ENCODE results near the gene ERCC6L.
A peak's percentile ranks its signal among the peaks of the same experiment; 100 is the strongest.
"Not testable (repeated sequence)": the region's sequence is repeated elsewhere in the genome, so short reads cannot be mapped to it uniquely, and the experiment has no call there.

ERCC6L gene

DNA sequence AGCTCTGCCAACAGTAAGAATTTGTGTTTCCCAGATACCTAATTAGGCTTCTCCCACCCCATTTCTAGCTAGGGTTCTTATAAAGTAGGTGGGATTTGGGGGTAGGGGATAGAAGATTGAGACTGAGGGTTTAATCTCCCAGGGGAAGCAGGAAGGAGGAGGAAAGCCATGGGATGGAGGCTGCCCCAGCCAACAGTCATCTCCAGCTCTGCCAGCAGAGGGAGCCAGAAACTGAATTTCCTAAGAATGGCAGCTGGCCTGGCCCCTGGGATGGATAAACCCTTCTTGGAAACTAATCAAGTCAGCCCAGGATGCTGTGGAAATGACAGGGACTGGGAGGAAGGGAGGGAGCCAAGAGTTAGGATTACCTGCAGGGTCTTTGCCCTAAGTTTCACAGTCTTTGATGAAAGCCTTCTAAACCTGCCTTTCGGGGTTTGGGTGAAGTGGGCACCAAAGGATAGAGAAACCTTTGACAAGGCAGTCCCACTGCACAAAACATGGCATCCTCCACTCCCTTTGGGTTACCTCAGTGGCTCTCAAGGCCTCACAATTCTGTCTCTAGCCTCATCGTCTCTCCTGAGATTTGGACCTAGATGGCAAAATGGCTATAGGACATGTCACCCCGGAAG, 6.7 kb upstream of the ERCC6L start:
- DNase-seq = peak; percentile 19

DNA sequence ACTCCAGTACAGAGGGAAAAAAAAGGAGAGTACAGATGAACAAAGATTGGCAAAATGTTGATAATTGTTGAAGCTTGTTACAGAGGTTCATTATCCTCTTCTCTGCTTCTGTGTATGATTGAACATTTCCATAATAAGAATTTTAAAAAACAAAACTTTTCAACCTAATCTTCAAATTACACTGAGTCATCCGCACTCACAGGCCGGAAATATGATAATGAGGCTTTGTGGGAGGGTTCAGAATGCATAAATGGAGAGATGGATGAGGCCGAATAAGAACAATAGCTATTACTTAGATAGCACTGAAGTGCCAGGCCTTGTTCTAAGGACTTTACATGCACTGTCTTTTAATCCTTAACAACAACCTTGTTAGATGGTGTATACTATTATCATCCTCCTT, 4.6 kb upstream of the ERCC6L start:
- no peak for DNase-seq

DNA sequence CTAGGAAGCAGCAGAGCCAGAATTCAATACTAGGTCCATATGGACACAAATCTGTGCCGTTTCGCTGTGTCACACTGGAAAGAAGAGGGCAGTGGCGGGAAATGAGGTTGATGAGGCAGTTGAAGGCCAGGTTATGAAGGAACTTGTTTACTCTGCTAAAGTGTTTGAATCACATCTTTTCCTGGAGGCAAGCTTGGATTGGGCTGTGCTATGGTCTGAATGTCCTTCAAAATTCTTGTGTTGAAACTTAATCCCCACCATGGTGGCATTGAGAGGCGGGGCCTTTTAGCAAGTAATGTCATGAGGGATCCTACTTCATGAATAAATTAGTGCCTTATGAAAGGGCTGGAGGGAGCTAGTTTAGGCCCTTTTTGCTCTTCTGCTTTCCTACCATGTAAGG, 2.1 kb upstream of the ERCC6L start:
- DNase-seq = no peak

DNA sequence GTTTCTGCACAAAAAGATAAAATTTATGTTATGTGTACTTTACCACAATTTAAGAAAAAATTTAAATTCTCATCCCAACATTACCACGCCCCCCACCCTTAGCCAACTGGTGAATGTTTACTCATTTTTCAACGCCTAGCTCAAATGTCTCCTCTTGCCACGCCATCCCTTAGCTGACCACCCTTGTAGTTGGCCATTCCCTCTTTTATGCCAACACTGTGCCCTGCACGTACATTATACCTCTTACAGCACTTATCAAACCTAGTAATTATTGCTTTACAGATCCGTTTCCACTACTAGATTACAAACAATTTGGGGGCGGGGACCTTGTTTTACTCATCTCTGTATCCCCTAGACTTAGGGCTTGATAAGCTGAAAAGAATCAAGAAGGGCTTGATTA, 644 bp downstream of the ERCC6L start:
- DNase-seq = no peak

DNA sequence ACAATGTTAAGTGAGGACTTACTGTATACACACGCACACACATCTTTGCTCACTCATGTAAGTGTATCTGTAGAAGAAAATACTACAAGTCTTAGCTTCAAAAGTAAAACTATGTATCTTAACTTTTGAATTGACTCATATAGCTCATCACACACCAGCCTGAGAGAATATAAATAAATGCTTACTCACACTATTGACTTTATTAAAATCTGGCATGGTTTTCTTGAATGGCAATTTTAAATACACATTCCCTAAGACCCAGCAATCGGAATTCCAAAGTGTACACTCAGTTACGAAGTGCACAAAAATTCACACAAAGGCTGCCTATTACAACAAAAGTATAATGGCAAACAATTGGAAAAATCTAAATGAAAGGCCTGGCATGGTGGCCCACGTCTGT, 2.0 kb downstream of the ERCC6L start:
- no peak for DNase-seq

DNA sequence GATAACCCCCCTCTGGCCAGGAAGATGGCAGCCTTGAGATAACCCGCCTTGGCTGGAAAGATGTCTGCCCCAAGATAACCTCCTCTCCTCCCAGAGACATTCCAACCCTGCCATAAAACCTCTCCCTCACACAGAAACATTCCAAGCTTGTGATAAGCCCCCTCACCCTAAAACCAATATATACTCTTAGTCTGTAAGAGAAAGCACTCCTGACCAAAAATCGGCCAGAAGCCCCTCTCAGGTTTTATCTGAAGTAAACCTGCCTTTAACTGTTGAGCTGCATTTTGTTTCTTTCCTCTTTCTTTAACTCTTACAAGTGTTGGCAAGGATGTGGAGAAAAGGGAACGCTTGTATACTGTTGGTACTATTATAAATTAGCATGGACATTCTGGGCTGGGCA, 8.5 kb downstream of the ERCC6L start:
- no peak for DNase-seq

DNA sequence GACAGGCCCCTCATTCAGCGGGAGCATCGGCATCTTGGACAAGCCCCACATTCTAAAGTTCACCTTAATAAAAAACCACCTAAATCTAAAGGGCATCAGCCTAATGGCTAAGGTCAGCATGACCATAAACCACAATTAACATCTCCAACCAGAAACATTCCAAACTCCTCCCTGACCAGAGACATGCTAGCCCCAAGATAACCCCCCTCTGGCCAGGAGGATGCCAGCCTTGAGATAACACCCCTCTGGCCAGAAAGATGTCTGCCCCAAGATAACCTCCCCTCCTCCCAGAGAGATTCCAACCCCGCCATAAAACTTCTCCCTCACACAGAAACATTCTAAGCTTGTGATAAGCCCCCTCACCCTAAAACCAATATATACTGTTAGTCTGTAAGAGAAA, 18.5 kb downstream of the ERCC6L start:
- not testable (repeated sequence) for DNase-seq

DNA sequence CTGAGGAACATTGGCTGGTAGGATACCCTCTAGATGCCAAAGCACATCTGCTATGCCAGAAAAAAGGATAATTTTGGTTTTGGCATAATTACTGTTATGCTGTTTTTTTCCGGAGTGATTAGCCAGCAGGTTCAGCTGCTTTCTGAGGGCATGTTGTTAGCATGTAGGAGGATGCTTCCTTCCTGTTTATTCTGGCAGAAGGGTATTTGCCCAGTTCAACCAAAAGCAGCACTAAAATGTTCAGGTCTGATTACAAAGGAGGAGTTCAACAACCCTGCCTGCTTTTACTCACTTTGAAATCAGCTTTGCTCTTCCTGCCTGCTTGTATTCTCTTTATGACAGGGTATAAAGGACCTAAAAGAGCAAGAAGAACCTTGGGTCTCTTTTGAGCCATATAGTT, 21.9 kb downstream of the ERCC6L start:
- no peak for DNase-seq

DNA sequence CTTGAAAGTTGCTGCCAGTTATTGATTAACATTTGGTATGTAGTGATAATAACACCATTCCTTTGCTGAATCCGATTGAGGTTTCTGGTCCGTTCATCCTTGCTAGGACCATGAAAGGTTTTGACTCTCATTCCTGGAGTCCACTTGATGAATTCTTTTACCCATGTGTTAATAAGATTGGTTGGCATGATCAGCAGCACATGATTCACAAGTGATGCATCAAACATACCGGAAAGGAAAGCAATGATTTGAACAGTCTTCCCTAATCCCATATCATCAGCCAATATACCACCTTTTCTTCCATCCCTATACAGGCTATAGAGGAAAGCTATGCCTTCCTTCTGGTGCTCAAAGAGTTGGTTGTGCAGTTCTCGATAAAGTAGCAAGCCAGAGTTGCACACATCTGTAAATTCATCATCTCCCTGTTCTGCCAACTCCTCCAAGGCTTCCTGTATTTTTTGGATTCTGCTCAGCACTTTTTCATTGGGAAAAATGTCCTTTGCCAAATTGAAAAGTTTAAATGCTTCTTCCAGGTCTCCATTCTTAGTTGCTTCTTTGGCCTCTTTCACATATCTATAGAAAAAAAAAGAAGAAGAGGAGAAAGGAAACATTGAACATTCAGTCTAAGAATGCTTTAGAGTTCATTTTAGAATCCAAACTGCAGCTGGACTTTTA, 30.6 kb downstream of the ERCC6L start:
- no peak for DNase-seq

DNA sequence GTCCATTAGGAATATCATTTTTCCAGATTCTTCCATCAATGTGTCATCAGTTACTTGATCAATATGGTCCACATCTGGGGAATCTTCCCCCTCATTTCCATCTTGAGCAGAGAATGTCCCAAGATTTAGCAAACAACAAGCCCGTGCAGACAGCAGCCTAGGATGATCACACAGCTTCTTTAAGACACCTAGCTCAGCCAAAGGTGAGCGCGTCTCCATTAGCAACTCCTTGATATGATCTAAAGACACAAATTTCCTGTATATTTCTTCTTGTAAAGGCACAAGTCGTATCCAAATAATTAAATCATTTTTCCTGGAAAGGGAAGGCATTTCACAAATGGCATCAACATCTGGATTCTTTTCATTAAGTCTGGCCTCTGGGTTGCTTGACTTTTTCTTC, 31.5 kb downstream of the ERCC6L start:
- no peak for DNase-seq

DNA sequence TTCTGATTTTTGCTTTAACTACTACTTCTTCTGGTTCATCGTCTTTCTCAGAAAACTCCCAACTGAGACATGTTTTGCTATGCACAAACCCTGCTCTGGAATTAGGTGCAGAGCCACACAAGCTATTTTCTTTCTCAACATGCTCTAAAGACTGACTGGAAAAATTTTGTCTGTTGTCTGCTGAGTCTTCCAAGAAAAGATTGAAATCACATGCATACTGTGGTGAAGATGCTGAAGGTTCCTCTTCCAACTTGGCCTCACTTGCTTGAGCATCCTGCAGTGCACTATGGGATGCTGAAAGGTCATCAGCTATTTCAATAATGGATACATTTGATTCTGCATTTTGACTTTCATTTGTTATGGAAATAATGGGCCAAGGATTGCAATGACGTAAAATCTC, 33.1 kb downstream of the ERCC6L start:
- DNase-seq = no peak

DNA sequence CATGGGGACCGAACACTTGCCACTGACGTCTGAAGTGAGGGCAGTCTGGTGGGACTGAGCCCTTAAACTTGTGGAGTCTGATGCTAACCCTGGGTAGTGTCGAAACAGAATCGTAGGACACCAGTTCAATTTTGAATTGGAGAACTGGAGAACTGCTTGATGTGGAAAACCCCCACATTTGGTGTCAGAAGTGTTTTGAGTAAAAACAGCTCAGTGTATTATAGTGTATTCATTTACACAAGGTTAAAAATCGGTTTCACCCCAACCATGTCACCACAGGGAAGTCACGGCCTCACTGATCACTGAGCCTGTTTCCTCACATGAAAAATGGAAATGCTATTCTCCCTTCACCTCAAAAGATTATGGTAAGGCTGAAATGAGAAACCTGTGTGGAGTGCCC, 35.4 kb downstream of the ERCC6L start:
- no peak for DNase-seq

DNA sequence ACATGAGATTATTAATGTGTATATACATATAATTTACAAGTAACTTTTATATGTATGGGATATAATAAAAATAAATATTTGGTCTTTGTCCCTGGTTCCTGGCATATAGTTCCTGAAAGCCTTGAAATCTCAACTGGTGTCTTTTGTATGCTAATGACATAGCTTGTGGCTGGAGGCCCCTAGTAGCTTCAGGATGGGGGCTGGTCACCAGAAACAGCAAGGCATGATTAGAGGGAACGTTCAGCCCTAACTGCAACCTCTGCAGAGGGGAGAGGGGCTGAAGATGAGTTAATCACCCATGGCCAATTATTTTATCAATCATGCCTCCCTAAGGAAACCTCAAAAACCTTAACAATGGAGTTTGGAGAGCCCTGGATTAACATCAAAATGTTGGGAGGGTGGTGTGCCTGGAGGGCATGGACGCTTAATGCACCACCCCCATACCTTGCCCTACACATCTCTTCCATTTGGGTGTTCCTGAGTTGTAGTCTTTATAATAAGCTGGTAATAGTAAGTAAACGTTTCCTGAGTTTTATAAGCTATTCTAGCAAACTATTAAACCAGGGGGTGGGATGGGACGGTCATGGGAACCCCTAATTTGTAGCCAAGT, 35.9 kb downstream of the ERCC6L start:
- no peak for DNase-seq

DNA sequence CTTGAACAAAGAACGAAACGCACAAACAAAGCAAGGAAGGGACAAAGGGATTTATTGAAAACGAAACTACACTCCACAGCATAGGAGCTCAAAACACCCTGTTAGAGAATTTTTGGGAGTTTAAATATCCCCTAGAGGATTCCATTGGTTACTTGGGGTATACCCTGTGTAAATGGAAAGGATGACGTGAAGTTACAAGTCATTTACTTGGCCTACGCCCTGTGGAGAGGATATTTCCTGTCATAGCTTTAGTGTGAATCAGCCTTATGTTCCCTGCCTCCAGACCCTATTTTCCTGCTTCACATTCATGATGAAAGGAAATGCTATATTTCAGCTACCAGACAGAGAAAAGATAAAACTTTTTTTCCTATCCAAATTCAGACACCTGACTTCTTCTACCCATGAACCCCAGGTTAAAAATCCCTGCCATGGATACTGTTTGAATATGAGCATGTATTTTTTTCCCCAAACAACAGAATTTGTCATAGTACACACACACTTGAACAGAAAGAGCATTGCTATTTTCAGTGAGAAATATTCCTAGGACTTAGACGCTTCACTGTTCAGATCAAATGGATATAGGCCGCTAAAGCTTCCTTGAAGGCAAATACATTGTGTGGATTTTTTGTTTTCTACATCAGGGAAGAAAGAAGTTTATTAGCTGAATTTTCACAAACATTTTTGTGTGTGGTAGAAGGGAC, 36.8 kb downstream of the ERCC6L start:
- DNase-seq = no peak

DNA sequence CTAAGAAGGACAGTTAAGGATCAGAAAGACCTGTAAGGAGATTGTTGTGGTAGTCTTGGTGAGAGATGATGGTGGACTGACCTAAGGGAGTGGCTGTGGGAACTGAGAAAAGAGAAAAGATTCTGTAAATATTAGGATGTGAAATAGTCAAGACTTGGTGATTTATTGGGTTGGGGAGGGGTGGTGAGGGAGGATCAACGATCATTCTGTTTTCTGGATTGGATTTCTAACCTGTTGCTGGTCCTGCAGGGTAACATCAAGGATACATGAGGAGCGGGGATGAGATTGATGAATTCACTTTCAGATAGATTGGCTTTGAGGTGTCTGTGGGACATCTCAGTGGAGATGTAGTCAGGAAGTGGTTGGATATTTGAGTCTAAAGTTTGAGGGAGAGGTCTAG, 55.9 kb downstream of the ERCC6L start:
- DNase-seq = no peak

DNA sequence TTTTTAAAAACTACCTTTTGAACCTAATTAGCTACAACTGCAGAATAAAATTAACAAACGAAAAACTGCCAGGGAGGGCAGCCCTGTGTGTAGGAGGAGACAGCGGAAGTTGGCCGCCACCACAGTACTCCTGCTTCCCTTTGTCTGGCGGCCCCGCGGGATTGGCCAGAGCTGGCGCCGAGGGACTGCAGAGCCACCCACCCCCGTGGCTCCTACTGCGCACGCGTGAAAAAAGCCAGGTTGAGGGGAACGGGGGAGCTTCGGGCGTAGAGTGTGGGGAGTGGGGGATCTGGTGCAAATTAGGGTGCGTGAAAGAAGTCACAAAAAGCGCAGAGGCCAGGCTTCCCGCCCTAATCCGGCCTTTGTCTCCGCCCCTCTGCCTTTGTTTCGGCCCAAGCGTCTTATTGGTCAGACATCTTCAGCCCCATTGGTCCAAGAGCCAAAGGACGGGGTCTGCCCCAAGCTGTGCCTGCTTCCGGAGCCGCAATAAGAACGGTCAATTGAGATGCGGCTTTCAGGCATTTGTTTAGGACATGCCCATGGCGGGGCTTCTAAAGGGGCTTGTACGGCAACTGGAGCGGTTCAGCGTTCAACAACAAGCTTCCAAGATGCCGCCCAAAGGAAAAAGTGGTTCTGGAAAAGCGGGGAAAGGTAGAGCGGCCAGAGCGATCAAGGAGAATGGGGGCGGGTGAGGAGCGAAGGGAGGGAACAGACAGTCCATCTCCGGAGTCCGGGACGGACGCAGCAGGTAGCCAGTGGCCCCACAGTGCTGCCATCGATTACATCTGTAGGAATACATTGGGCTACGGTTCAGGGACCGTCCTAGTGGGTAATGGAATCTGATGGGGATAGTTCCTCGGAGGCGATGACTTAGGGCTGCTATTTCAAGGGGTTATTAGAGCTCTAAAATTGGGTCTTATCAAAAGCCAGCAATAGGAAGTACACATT, 57.4 kb downstream of the ERCC6L start, which contains the start of gene PIN4:
TSS of gene PIN4 (plus strand) at position 580 of the 948 bp plus-strand sequence. CDS start at position 609, 29 bp downstream.
- DNase-seq = peak; percentile 85

DNA sequence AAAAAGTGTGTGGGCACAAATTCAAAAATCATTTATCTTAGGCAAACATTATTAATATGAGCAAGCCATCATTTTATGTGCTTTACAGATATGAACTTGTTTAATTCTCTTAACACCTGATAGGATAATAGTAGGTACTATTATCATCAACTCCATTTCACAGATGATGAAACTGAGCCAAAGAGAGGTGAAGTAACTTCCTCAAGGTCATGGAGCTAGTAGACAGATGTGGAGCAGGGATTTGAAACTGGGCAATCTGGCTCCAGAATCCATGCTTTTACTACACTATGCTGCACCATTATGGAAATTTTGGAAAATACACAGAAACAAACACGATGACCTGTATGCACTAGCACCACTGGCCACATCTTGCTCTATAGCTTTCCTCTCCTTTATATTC, 58.3 kb downstream of the ERCC6L start:
- DNase-seq = no peak

DNA sequence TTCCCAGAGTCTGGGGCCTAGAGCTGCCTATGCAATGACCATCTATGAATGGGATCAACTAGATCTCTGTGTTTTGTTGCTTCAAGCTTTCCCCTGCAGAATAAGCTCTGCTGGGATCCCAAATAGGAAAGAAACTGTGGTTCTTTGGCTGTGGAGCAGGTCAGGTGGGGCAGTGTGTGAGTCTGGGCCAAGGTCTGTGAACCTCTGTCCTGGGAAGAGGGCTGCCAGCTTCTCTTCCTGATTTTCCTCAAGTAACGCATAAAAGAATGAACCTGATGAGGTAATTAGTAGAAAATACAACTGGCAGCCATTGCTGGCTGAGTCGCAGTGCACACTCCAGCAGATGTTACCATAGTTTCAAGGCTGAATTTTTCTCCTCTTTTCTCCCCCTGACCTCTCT, 61.8 kb downstream of the ERCC6L start:
- no peak for DNase-seq

DNA sequence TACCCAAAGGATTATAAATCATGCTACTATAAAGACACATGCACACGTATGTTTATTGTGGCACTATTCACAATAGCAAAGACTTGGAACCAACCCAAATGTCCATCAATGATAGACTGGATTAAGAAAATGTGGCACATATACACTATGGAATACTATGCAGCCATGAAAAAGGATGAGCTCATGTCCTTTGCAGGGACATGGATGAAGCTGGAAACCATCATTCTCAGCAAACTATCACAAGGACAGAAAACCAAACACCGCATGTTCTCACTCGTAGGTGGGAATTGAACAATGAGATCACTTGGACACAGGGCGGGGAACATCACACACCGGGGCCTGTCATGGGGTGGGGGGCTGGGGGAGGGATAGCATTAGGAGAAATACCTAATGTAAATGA, 62.5 kb downstream of the ERCC6L start:
- DNase-seq = not testable (repeated sequence)

DNA sequence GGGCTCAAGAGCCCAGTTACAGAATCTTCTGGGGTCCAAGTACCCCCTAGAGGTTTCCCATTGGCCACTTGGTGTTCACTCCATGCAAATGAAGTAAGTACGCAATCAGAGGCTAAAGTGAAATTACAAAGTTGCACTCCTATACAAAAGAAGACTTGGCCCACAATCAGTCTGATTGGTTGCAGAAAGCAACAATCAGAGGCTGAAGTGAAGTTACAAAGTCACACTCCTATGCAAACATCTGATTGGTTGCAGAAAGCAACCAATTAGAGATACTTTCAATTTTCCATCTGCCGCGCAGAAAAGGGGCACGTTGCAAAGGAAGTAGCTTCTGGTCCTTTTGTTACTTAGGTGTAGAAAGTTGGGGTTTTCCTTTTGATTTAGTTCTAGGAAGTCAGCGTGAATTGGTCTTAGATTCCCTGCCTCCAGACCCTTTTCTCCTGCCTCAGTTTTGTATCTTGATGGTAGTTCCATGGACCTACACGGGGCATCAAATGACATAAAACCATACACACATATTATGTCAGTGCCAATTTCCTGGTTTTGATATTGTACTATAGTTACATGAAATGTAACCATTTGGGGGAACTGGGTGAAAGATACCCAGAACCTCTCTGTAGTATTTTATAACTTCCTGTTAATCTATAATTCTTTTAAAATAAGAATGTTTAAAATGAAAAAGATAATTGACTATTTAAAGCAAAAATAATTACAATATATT, 69.7 kb downstream of the ERCC6L start:
- DNase-seq = peak; percentile 6

DNA sequence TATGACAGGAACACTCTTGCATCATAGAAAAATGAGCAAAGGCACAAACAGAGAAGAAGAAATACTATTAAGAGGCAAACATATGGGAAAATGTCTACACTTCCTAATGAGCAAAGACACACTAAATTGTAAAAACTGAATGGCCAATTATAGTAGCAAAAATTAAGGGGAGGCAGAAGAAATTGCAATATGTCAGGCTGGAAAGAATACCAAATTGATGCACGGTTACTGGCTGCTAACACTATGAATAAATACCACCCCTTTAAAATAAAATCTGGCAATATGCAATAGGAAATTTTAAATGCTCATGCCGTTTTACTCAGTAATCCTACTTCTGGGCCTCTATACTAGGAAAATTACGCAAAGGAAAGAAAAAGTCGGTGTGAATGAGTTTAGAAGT, 73.3 kb downstream of the ERCC6L start:
- no peak for DNase-seq

DNA sequence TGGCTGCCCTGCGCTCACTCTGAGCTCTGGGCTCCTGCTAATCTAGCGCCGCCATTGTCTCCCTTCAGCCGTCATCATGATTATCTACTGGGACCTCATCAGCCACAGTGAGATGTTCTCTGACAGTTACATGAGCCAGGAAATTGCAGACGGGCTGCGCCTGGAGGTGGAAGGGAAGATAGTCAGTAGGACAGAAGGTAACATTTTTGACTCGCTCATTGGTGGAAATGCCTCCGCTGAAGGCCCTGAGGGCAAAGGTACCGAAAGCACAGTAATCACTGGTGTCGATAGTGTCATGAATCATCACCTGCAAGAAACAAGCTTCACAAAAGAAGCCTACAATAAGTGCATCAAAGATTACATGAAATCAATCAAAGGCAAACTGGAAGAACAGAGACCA, 79.1 kb downstream of the ERCC6L start:
- DNase-seq = no peak
